ENCODE data around the gene EXD3. TPM values are rescaled to one million over a fixed set of nuclear protein-coding genes. Genes with fewer than 3 reads are reported as not detected.

EXD3 gene
- total and polyA plus RNA-seq, 2 of the 4 experiments (the other 2 are of a cell fraction) = 1.1 to 7.4 TPM

DNA sequence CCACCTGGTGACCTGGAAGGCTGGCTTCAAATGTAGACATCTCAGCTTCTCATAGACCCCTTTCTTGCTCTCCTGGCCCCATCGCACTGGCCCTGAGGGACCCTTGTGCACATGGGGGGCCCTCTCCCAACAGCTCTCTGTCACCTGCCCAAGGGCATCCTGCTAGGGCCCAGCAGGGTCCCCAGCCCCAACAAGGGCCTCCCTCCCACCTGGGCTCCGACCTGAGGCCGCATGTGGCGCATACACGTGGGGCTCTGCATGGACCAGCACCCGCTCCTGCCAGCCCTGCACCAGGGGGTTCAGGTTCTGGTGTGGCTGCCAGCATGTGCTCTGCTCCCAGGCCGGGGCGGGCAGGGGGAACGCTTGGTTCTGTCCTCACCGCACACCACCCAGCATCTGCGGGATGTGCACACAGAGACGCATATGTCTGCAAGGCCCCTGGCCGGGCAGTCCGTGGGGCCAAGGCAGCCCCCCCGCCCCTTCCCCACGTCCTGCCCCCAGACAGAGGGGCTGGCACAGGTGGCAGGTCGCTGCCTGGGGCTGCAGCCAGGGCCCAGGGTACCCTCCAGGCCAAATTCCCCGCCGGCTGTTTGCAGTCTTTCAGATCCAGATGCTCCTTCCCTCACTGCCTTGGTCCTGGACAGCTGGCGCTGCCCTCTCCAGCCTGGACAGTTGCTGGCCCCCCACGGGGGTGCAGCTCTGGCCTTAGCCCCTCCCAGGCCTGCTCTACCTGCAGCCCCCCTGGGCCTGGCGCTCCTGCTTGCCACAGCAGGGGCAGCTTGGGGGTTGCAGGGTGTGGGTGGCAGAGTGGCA lies 103.0 kb downstream of the EXD3 start:
- no peak overlapping the region for H4K5ac ChIP-seq (ENCODE audit: low read depth, low read length)
- H3K36me3 ChIP-seq (ENCODE audit: control insufficient read depth, insufficient read depth, low read length) = no peaks in the 10 kb centered on the region
- no peak overlapping the region for H3K4ac ChIP-seq (ENCODE audit: low read depth, low read length)
- H4K8ac ChIP-seq (ENCODE audit: low read depth in 2 of 2, low read length in 2 of 2) = no peak overlapping the region
- 0 out of 2 replicates have a peak, but pooled peaks cover 2% of the 10 kb centered on the region for H3K4me1 ChIP-seq (ENCODE audit: control insufficient read depth, insufficient read depth, low read length)
- dilution Hi-C loops (cut with HindIII; ENCODE audit: low sequenced_read_pairs, unreplicated experiment) = no loop called here
- H3K79me1 ChIP-seq (ENCODE audit: low read depth in 1 of 2, low read length in 2 of 2) = no peaks in the 10 kb centered on the region
- no peak overlapping the region for H2AK9ac ChIP-seq (replicated peaks; ENCODE audit: low read depth, low read length, poor library complexity)
- no peak overlapping the region for H4K91ac ChIP-seq (ENCODE audit: insufficient read depth, low read depth, low read length)
- no peak overlapping the region for H2BK120ac ChIP-seq (ENCODE audit: low read depth, low read length)
- H2AK5ac ChIP-seq (ENCODE audit: low read depth, low read length) = no peak overlapping the region
- intact Hi-C loops (cut with micrococcal nuclease) = no loop called here
- no peak overlapping the region for H3K9ac ChIP-seq (ENCODE audit: low read depth, low read length)
- H3K18ac ChIP-seq (ENCODE audit: low read depth, low read length) = no peak overlapping the region
- CTCF ChIA-PET = no interaction called here
- POLR2A ChIA-PET (ENCODE audit: unreplicated experiment) = no interaction called here
- no peaks in the 10 kb centered on the region; the same call in 1 of the 2 replicates for H3K27me3 ChIP-seq (ENCODE audit: control insufficient read depth, insufficient read depth, low read length)
- H3K4me2 ChIP-seq (ENCODE audit: low read depth, low read length) = no peak overlapping the region
- H4K20me1 ChIP-seq (ENCODE audit: insufficient read depth, low read length) = no peaks in the 10 kb centered on the region
- H2BK15ac ChIP-seq (ENCODE audit: low read depth, low read length) = no peak overlapping the region
- no peak overlapping the region for H2AFZ ChIP-seq (replicated peaks; ENCODE audit: low read length, poor library complexity)
- no peak overlapping the region for H3K14ac ChIP-seq (replicated peaks; ENCODE audit: low read depth, low read length)
- H3K27ac ChIP-seq (ENCODE audit: insufficient read depth, low read length) = no peak overlapping the region
- H2BK20ac ChIP-seq (ENCODE audit: low read depth, low read length) = no peak overlapping the region
- TF ChIP-seq CEBPB (IDR thresholded peaks at IDR 0.05; ENCODE audit: low read depth, low read length) = no peak
- BruUV-seq (replicated peaks) = no TSS peak
- H3K23ac ChIP-seq (ENCODE audit: low read depth, low read length) = no peak overlapping the region
- no peak for ATAC-seq (ENCODE audit: low read depth)
- in situ Hi-C loops (cut with MboI; ENCODE audit: low sequenced_read_pairs) = no loop called here
- 83% methylated on average over 12 of the region's 22 CpGs; no CpG with 5 or more reads in 1 of the 2 experiments for WGBS, 2 experiments (ENCODE audit: extremely low coverage in 2 of 2, insufficient read length in 1 of 2)
- H3K56ac ChIP-seq (ENCODE audit: extremely low read depth, insufficient read depth, low read length) = no peak overlapping the region
- no peak for DNase-seq
- no peaks in the 10 kb centered on the region for H3K9me1 ChIP-seq (ENCODE audit: insufficient read depth, low read length)
- no peak overlapping the region for H3K4me3 ChIP-seq (ENCODE audit: insufficient read depth, low read depth, low read length)
- H3K9me3 ChIP-seq (ENCODE audit: control insufficient read depth, insufficient read depth, low read length) = no peaks in the 10 kb centered on the region
- no peak overlapping the region for H2BK5ac ChIP-seq (ENCODE audit: low read depth, low read length, poor library complexity, severe bottlenecking)

Measured in IMR-90 (cell line).